T-helper 1 cell (primary cell): Measurements from ENCODE around the gene ZNF598.

Experiments
- DNase-seq, 5 donors: peaks; one replicate each; pipeline ENCODE4 v3.0.0-alpha.2; 2012 to 2020

ZNF598 gene

GRCh38 chr16:2005646-2006045, 4.0 kb downstream of the ZNF598 start:
- DNase-seq = no peak

- DNase-seq = no peak
Observed at GRCh38 chr16:2004795-2005517, 4.7 kb downstream of the ZNF598 start.

- peak; percentile 66 to 85 (median 83) for DNase-seq
Observed at GRCh38 chr16:2003827-2004641, 5.6 kb downstream of the ZNF598 start.

GRCh38 chr16:2003231-2003826, 6.3 kb downstream of the ZNF598 start:
- no peak for DNase-seq

- no peak for DNase-seq
Observed at GRCh38 chr16:2002406-2003230, 7.0 kb downstream of the ZNF598 start.

- no peak for DNase-seq
Observed at GRCh38 chr16:2001456-2002355, 7.9 kb downstream of the ZNF598 start.

GRCh38 chr16:2001035-2001434, 8.6 kb downstream of the ZNF598 start:
- DNase-seq = no peak

- DNase-seq = no peak
Observed at GRCh38 chr16:1999866-2000514, 9.6 kb downstream of the ZNF598 start.

GRCh38 chr16:1998852-1999801, 10.5 kb downstream of the ZNF598 start:
- no peak for DNase-seq

- DNase-seq = no peak
Observed at GRCh38 chr16:1998360-1998835, 11.2 kb downstream of the ZNF598 start.

- DNase-seq = no peak
Observed at GRCh38 chr16:1997494-1998359, 11.9 kb downstream of the ZNF598 start.

GRCh38 chr16:1993731-1994131, 15.9 kb downstream of the ZNF598 start:
- DNase-seq = no peak

- DNase-seq = no peak
Observed at GRCh38 chr16:1992704-1993317, 16.8 kb downstream of the ZNF598 start.

GRCh38 chr16:1991948-1992703, 17.5 kb downstream of the ZNF598 start:
- DNase-seq = peak; percentile 93 to 100 (median 98)

GRCh38 chr16:1991588-1991947, 18.1 kb downstream of the ZNF598 start:
- DNase-seq = no peak

GRCh38 chr16:1991135-1991551, 18.5 kb downstream of the ZNF598 start:
- DNase-seq = peak in 4 of 5 donors; percentile 39 to 66 (median 50)

- DNase-seq = peak in 1 of 5 donors; percentile 50
Observed at GRCh38 chr16:1990351-1991134, 19.1 kb downstream of the ZNF598 start.
